SU-DHL-6 (cell line): ENCODE data around the gene NRK.

Experiments
- H2AFZ ChIP-seq: fragments of 200-600 bp; sonication (generic); 2 replicates; pipeline ENCODE4 v1.6.1; 2014; ENCODE audit warnings: low read depth, mild to moderate bottlenecking, moderate library complexity, mixed read lengths, antibody characterized with exemption, low read length; ENCODE audit not compliant: severe bottlenecking
- H3F3A ChIP-seq: fragments of 200-600 bp; shearing (Covaris generic); 2 replicates; pipeline ENCODE4 v1.6.0; 2016; ENCODE audit warnings: antibody characterized with exemption, mild to moderate bottlenecking; ENCODE audit not compliant: insufficient read depth
- H3K27ac ChIP-seq: fragments of 200-600 bp; sonication (generic); 2 replicates; pipeline ENCODE4 v1.5.1; 2016; ENCODE audit warnings: low read depth, mild to moderate bottlenecking, low read length, moderate library complexity, mixed read lengths
- H3K27me3 ChIP-seq: fragments of 200-600 bp; sonication (generic), shearing (Covaris generic); 2 replicates; pipeline ENCODE4 v1.6.0; 2014; ENCODE audit warnings: mild to moderate bottlenecking, low read length
- H3K36me3 ChIP-seq: fragments of 200-600 bp; sonication (generic); 2 replicates; pipeline ENCODE4 v1.6.1; 2014; ENCODE audit warnings: mild to moderate bottlenecking, low read length, mixed read lengths
- H3K4me2 ChIP-seq: fragments of 300-600, 200-600 bp; shearing (Covaris generic), sonication (generic); 2 replicates; pipeline ENCODE4 v1.6.0; 2014; ENCODE audit warnings: low read length, low read depth, mild to moderate bottlenecking; ENCODE audit not compliant: poor library complexity, severe bottlenecking
- H3K4me3 ChIP-seq: fragments of 200-600 bp; sonication (generic); 2 replicates; pipeline ENCODE4 v1.5.1; 2014; ENCODE audit warnings: antibody characterized with exemption, low read length, mild to moderate bottlenecking, mixed read lengths; ENCODE audit not compliant: insufficient read depth, poor library complexity, severe bottlenecking
- H3K79me2 ChIP-seq: fragments of 200-600 bp; sonication (generic); 2 replicates; pipeline ENCODE4 v1.6.1; 2014; ENCODE audit warnings: mild to moderate bottlenecking, low read length, moderate library complexity; ENCODE audit not compliant: insufficient read depth
- H3K9ac ChIP-seq: fragments of 200-600 bp; sonication (generic); 2 replicates; pipeline ENCODE4 v1.7.0; 2014; ENCODE audit warnings: mild to moderate bottlenecking, low read length
- H3K9me2 ChIP-seq: fragments of 200-600 bp; sonication (generic); replicated peaks from 2 replicates; pipeline ENCODE4 v1.6.1; 2014; ENCODE audit warnings: low read length; ENCODE audit not compliant: insufficient read depth
- H3K9me3 ChIP-seq: fragments of 200-600 bp; sonication (generic); 2 replicates; pipeline ENCODE4 v1.6.1; 2014; ENCODE audit warnings: low read length, mixed read lengths; ENCODE audit not compliant: insufficient read depth
- H4K20me1 ChIP-seq: fragments of 200-600 bp; sonication (generic); 2 replicates; pipeline ENCODE4 v1.6.1; 2014; ENCODE audit warnings: low read depth, mild to moderate bottlenecking, antibody characterized with exemption, low read length, moderate library complexity, mixed read lengths
- CTCF ChIP-seq: fragments of 200-600 bp; sonication (generic); IDR thresholded peaks from one replicate; pipeline ENCODE4 v1.5.1; 2017; ENCODE audit warnings: antibody characterized with exemption, mild to moderate bottlenecking, low read length, moderate library complexity; ENCODE audit not compliant: insufficient read depth, poor library complexity, severe bottlenecking
- EZH2phosphoT487 ChIP-seq: fragments of 200-600 bp; sonication (generic), shearing (Covaris generic); conservative IDR thresholded peaks from 2 replicates; pipeline ENCODE4 v1.6.1; 2018; ENCODE audit warnings: mild to moderate bottlenecking, antibody characterized with exemption, low read length, moderate library complexity, mixed read lengths

NRK gene, protein sequence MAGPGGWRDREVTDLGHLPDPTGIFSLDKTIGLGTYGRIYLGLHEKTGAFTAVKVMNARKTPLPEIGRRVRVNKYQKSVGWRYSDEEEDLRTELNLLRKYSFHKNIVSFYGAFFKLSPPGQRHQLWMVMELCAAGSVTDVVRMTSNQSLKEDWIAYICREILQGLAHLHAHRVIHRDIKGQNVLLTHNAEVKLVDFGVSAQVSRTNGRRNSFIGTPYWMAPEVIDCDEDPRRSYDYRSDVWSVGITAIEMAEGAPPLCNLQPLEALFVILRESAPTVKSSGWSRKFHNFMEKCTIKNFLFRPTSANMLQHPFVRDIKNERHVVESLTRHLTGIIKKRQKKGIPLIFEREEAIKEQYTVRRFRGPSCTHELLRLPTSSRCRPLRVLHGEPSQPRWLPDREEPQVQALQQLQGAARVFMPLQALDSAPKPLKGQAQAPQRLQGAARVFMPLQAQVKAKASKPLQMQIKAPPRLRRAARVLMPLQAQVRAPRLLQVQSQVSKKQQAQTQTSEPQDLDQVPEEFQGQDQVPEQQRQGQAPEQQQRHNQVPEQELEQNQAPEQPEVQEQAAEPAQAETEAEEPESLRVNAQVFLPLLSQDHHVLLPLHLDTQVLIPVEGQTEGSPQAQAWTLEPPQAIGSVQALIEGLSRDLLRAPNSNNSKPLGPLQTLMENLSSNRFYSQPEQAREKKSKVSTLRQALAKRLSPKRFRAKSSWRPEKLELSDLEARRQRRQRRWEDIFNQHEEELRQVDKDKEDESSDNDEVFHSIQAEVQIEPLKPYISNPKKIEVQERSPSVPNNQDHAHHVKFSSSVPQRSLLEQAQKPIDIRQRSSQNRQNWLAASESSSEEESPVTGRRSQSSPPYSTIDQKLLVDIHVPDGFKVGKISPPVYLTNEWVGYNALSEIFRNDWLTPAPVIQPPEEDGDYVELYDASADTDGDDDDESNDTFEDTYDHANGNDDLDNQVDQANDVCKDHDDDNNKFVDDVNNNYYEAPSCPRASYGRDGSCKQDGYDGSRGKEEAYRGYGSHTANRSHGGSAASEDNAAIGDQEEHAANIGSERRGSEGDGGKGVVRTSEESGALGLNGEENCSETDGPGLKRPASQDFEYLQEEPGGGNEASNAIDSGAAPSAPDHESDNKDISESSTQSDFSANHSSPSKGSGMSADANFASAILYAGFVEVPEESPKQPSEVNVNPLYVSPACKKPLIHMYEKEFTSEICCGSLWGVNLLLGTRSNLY (N-terminal part only)

GRCh38 chrX:105822138-105823091 is at the start of gene NRK:
NRK (plus strand) TSS chrX:105822539; CDS start chrX:105822846, 307 bp downstream.
- no peak within 1 kb of the TSS for H3K4me2 ChIP-seq
- H2AFZ ChIP-seq = no peak within 1 kb of the TSS
- no peak within 1 kb of the TSS for H3K9ac ChIP-seq
- H3K79me2 ChIP-seq = no peaks in the 10 kb centered on the region
- no peaks in the 10 kb centered on the region for H3K27me3 ChIP-seq
- H4K20me1 ChIP-seq = no peaks in the 10 kb centered on the region
- H3K27ac ChIP-seq = no peak within 1 kb of the TSS
- H3K4me3 ChIP-seq = no peak within 1 kb of the TSS
- TF ChIP-seq CTCF = no peak
- TF ChIP-seq EZH2phosphoT487 = no peak
- H3K36me3 ChIP-seq = no peaks in the 10 kb centered on the region
- H3K9me3 ChIP-seq = no peaks in the 10 kb centered on the region
- no peaks in the 10 kb centered on the region for H3K9me2 ChIP-seq
- H3F3A ChIP-seq = no peaks in the 10 kb centered on the region

- TF ChIP-seq EZH2phosphoT487 = no peak
- TF ChIP-seq CTCF = no peak
- H3K9me2 ChIP-seq = no peaks in the 10 kb centered on the region
- H3K27ac ChIP-seq = no peak overlapping the region
- no peaks in the 10 kb centered on the region for H3K9me3 ChIP-seq
- no peak overlapping the region for H3K4me3 ChIP-seq
- H3K27me3 ChIP-seq = no peaks in the 10 kb centered on the region
- H3K79me2 ChIP-seq = no peaks in the 10 kb centered on the region
- no peaks in the 10 kb centered on the region for H4K20me1 ChIP-seq
- no peak overlapping the region for H2AFZ ChIP-seq
- no peak overlapping the region for H3K9ac ChIP-seq
- no peak overlapping the region for H3K4me2 ChIP-seq
- no peaks in the 10 kb centered on the region for H3F3A ChIP-seq
- no peaks in the 10 kb centered on the region for H3K36me3 ChIP-seq
These were observed 48.5 kb upstream of the NRK start for GRCh38 chrX:105773801-105774200.

DNA sequence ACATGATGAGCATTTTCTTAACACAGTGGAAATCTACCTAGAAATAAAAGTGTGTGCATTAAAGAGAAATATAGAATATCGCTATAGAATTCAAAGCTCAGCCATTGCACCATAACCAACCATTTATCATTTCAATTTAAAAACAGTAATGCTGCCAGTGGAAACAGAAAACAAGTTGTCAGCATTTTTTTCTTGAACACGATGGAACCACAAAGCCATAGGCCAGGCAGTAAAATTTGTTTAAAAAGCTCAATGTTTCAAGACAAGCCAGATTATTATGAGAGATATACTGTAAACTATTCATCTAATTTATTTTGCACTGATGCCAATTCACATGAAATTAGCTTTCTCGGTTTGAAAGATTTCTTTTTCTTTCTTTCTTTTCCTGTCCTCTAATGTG is 46.7 kb upstream of the NRK start:
- TF ChIP-seq CTCF (no peak), EZH2phosphoT487 (no peak)
- Histone ChIP-seq H3K9me2 (no peaks in the 10 kb centered on the region), H3K9ac (no peak overlapping the region), H3F3A (no peaks in the 10 kb centered on the region), H3K27me3 (no peaks in the 10 kb centered on the region), H3K27ac (no peak overlapping the region), H3K36me3 (no peaks in the 10 kb centered on the region), H2AFZ (no peak overlapping the region), H3K9me3 (no peaks in the 10 kb centered on the region), H3K4me2 (no peak overlapping the region), H4K20me1 (no peaks in the 10 kb centered on the region), H3K4me3 (no peak overlapping the region), H3K79me2 (no peaks in the 10 kb centered on the region)
